HG03095 (cell line): ENCODE measurements around the gene ITGA2.
A peak's percentile ranks its signal among the peaks of the same experiment; 100 is the strongest.
"Not testable (repeated sequence)": the region's sequence is repeated elsewhere in the genome, so short reads cannot be mapped to it uniquely, and the experiment has no call there.

Experiments used
- ATAC-seq: cut with Tn5 transposase; IDR thresholded peaks from one replicate; pipeline ENCODE4 v1.9.1; 2021; ENCODE audit warnings: moderate library complexity; ENCODE audit not compliant: unreplicated experiment

Gene ITGA2

DNA sequence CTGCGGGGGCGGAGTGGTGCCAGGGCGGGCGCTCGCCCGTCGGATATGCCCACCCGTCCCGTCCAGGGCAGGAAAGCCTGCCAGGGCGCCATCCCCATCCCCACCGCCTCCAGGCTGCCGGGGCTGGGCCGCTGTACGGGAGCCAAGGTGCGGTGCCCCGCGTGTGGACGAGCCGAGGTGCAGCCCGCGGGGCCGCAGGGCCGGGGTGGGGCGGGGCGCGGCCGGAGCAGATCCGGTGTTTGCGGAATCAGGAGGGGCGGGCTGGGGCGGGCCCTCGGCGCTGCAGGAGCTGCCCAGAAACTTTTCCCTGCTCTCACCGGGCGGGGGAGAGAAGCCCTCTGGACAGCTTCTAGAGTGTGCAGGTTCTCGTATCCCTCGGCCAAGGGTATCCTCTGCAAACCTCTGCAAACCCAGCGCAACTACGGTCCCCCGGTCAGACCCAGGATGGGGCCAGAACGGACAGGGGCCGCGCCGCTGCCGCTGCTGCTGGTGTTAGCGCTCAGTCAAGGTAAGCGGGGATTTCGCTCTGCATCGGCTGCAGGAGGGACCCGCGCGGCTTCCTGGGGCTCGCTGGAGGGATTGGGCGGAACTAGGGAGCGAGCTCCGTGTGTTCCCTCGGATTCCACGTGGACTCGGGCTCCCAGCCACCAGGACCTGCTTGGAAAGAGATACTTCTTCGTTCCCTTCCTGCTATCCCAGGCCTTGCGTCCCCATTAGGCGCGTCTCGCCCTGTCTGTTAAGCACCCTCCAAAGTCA is at the start of gene ITGA2:
Gene ITGA2 (plus strand): TSS at position 328 of the 756 bp plus-strand sequence. CDS start 117 bp downstream, at position 445.
- peak; percentile 50 for ATAC-seq

DNA sequence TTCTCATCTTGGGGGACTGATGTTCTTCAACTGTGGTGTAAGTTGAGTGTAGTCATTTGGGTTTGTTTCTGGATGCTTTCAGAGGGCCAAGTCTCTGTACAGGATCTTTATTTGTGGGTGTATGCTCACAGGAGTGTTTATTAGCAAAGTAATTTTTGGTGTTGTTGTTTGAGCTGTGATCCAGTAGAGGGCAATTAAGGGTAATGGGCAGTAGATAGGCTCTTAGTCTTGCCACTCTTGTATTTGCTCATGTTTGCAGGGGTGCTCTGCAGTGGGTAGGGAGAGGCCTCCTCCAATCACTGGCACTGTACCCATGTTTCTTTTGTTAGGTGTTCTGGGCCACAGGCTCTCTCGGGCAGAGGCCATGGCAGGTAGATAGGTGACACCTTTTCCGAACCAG is 45.9 kb upstream of the ITGA2 start:
- ATAC-seq: no peak

DNA sequence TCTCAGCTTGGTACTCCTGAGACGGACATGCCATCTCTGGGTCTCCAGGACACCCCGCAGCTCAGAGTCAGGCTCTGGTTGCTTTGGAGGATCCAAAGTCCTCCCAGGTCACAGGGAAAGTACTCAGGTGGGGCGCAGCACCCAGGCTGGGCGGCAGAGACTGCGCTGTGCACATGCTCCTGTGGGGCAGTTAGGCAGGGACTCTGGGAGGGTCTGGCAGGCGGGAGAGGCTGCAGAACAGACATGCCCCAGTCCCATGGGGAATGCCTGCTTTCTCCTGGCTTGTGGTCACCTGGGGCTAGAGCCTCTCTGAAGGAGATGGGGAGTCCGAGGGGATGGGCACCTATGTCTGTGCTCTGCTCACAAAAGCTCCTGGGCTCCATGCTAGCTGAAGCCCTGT is 45.3 kb upstream of the ITGA2 start:
- ATAC-seq: no peak

DNA sequence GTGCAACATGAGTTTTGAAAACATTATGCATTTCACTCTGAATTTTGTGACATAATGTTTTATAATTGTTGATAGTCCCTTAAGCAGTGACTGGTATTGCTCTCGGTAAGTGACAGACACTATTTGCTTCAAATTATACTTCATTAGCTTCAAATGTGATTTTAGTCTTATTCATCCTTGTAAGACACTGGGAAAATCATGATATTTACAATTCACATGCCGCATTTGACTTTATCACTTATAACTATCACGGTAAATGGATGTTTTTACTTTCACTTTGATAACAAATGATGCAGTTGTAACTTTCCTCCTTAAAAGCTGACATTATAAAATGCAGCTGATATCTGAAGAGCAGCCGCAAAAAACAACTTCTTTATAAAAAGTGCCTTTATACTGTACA is 44.1 kb upstream of the ITGA2 start:
- no peak for ATAC-seq

DNA sequence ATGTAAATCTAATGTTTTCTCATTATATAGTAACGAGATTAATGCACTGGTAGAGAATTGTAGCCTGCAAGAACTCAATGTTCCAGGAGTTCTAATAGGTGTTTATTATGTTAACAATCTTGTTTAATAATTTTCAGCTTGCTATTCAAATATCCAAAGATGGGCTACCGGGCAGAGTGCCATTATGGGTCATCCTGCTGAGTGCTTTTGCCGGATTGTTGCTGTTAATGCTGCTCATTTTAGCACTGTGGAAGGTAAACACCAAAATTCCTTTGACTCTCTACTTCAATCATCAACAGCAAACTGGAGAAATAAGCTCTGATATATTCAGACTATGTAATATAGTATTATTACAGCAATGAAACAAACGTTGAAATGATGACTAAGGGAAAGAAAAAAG is 41.9 kb upstream of the ITGA2 start:
- ATAC-seq: no peak

DNA sequence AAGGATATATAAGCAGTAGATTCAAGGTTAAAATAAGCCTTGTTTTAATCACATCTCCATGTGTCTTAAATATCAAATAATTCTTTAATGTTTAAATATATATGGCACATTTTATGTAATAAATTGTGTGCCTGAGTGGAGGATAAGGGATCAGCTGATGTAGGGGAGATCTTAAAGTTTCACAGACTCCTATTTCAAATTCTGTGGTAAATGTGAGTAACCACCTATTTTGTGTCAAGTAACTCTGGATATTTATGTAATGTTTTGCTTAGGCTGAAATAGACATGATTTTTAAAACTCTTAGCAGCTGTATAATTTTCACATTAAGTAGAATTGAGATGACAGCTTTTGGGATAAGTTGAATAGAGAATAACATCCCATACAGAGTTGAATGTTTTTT is 41.3 kb upstream of the ITGA2 start:
- no peak for ATAC-seq

DNA sequence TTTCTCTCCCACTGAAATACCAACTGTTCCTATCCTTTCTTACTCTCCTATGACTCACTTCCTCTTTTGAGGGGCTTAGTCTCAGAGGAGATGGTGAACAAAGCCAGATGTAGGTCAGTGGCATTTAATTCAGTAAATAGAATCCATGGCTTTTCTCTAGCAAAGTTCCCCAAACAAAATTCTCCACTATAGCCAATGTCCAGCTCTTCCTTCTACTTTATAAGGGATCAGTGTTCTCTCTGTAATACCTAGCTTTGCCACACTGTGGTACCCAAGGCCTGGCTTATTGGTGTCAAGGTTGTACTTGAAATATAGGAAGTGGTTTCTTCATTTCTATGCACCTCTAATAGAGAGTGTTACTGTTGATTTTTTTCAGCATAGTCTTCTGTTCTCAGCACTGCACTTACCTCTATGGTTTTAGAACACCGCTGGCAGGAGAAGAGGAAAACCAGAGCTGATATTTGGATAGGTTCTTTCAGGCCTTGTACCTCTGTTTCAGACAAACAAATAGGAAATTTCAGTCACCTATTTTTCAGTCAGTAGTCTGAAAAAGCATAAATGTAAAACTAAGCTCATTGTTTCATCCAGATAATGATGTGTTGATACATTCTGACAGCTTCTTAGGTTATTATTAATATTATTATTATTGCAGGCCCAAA is 40.6 kb upstream of the ITGA2 start:
- ATAC-seq: peak; percentile 100

DNA sequence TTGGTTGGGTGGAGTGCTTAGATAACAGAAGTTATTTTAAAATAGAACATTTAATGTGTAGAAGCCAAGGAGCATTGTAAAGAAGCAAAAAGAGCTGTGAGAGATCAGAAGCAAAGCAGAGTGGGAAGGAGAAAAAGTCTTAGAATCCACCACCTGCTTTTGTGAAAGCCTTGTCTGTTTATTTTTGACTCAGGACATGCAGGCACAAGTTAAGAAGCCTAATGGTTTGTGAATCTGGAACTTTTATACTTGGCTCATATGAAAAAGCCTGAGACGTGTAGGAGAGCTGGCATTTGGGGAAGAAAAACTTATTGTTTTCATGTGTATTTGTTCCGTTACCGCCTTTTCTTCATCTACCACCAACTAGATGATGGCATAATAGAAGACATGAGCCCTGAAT is 38.5 kb upstream of the ITGA2 start:
- ATAC-seq: no peak

DNA sequence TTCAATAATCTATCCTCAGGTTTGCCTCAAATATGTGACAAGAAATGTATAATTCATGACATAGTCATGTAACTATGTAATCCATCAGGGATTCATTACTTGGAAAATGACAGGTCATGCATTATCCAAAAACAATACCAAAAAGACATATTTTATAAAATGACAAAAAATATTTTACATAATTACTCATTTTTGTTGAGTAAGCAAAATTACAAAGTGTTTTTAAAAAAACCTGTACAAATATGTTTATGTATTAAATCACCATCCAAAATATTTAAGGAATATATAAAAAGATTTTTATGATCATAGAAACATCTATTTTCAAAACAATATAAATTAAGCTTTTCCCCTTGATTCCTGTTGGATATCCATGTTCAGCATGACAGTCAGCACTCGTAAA is 36.7 kb upstream of the ITGA2 start:
- ATAC-seq: no peak

DNA sequence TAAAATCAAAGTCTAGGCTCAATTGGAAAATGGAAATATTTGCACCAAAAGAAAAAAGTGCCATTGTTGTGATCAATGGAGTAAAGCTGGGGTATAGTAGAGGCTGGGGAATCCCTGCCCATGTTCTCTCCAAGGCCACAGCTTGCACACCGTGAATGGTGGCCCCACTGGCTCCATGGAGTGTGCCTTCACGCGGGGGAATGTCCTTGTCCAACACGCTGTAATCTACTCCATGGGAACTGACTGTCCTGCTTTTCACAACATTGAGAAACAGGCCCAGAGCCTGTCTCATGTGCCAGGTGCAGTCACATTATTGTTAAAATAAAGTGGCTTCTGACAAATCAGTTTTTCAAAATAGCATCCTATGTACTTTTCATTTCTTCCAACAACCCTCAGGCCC is 33.1 kb upstream of the ITGA2 start:
- ATAC-seq: no peak

DNA sequence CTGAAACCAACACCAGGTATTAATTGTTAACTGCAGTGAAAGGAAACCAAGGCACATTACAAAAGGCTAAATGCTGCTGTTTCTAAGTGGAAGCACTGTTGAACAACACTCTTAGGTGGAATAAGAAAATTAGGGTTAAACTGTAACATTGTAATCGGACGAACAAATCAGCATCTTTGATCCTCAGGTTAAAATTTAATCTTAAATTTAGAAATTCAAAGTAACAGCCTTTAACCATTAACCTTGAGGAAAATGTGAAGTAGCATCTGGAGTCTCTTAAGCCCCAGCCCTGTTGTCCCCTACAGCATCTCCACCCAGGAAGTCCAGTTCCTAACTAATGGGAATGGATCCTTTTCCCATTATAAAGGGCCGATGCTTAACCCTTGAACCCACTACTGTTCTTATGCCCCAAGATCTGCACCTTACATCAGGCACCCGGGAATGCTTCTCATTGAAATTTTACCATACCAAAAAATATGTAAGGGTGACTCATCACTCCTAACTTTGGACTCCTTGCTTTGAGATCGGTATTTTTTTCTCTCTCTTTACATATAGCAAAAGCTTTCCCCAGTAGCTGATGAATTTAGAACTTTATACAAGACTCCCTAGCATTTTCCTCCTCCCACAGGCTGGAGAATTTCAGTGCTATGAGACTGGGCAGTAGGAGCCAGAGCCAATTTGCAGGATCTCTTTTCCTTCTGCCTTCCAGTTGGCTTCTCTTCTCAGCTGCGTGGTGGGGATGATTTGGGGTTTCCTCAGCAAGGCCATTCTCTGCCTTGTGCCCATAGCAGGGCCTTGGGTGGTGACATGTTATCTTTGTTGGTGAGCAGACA is 32.0 kb upstream of the ITGA2 start:
- no peak for ATAC-seq

DNA sequence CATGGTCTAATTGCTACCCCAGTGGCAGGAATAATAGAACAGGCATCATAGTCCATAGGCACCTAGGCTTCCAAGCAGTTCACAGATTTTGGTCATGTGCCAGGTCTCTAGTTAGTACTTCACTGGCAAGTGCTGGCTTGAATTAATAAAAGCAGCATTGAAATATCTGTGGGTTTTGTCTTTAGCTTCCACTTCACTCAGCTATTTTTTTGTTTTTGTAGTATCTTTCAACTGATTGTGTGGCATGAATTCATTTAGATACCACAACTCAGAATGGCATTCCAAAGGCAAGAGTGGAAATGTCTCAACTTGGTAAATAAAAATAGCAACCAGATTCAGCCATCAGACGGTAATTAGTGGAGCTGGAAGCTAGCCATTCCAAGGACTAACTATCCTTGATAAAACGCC is 27.9 kb upstream of the ITGA2 start:
- ATAC-seq: no peak

DNA sequence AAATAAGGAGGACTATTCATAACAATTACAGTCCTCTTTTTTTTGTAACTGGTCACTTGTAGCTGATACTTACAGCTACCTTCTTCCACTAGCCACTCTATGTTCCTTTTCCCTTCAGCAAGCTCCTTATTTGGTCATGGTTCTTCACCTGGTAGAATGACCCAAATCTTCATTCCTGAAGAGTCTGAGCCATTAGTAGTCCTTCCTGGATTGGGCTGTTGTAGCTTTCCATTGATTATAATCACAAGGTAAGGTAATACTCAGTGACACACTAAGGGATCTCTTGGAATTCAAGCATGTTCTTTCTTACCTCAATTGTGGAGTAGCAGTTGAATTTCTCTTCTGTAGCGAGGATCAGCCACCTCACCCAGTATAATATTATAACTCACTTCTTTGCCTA is 25.5 kb upstream of the ITGA2 start:
- ATAC-seq: no peak

DNA sequence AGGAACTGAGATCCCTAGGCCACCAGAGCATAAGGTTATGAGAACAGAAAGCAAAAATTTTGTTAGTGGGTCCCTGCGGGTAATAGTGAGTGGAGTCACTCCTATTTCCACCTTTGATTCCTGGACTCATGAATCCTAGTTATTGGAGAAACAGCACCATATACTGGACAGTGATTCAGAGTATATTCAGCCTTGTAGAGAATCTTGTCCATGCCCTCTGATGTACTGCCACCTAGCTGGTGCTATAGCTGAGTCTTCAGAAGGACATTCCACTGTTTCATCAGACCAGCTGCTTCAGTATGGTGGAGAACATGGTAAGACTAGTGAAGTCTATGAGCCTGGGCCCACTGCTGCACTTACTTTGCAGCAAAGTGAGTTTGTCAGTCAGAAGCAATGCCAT is 25.0 kb upstream of the ITGA2 start:
- ATAC-seq: no peak

DNA sequence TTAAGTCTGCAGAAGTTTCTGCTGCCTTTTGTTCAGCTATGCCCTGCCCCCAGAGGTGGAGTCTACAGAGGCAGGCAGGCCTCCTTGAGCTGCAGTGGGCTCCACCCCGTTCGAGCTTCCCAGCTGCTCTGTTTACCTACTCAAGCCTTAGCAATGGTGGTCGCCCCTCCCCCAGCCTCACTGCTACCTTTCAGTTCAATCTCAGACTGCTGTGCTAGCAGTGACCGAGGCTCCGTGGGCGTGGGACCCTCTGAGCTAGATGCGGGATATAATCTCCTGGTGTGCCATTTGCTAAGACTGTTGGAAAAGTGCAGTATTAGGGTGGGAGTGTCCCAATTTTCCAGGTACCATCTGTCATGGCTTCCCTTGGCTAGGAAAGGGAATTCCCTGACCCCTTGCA is 13.0 kb upstream of the ITGA2 start:
- not testable (repeated sequence) for ATAC-seq

DNA sequence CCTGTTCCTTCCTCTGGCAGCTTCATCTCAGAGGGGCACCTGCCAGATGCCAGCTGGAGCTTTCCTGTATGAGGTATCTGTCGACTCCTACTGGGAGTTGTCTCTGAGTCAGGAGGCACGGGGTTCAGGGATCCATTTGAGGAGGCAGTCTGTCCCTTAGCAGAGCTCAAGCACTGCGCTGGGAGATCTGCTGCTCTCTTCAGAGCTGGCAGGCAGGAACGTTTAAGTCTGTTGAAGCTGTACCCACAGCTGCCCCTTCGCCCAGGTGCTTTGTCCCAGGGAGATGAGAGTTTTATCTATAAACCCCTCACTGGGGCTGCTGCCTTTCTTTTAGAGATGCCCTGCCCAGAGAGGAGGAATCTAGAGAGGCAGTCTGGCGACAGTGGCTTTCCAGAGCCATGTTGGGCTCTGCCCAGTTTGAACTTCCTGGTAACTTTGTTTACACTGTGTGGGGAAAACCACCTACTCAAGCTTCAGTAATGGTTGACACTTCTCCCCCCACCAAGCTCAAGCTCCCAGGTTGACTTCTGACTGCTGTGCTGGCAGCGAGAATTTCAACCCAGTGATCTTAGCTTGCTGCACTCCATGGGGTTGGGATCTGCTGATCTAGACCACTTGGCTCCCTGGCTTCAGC is 11.8 kb upstream of the ITGA2 start:
- ATAC-seq: no peak

DNA sequence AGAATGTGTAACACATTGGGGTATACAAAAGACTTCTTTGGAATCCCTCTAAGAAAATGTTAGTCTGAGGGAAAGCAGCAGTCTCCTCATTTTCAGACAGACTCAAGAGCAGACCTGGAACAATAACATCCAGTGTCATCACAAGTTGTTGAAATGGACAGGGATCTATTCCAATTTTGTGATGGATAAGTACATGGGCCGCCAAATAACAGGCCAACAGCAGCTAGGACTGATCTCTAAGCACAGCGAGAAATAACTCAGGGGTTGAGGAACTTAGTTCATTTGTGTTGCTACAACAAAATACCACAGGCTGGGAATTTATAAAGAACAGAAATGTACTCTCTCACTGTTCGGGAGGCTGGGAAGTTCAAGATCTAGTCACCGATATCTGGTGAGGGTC is 7.6 kb upstream of the ITGA2 start:
- ATAC-seq: no peak

DNA sequence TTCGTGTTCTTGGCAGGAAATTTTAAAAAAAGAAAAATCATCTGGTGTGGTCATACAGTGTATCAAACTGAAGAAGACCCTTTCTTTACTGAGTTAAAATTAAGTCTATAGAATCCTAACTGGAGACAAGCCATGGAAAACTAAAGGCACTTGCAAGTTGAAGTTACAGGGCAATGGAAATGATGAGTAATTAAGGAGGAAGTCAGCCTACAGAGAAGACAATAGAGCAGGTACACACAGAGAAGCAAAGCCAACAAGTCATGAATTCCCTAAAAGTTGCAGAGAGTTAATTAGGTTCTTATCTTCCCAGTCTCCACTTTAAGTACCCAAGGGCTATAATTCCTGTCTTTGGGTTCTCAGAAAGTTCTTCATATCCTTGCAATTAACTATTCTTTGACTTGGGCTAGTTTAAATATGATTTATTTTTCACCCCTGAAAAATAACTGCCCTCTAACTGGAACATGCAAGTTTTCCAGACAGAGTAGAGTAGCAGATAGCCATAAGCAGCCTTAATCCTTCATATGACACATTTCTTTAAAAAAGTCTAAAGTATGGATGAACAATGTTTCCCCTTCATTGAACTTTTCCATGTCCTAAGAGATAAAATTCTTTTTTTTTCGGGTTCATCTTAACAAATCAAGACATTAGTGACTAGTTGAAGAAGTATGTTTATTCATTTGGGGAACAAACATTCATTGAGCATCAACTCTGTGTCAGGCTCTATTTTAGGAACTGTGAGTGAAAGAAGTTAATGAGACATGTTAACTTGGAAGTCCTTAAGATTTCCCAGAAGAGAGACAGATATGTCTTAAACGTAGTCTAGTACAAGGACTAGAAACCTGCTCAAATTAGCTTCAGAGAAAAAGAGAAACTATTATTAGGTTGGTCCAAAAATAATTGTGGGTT is 5.2 kb upstream of the ITGA2 start:
- ATAC-seq: no peak

DNA sequence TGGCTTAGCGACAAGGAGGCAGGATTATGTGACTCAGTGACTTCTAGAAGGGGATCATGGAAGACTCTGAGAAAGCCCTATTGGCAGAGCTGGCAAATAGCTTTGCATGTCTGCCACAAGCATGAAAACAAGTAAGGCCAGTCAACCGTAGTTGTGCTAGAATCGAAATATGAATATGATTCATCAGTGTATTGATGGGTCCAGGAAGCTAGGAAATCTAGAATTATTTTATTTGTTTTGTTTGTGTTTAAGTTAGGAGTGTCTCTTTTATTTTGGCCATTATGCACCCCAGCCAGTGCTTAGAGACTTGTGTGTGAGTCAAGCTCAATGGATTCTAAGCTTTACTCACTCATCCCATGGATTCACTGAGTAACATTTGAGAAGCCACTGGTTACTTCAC is 3.8 kb upstream of the ITGA2 start:
- ATAC-seq: no peak

DNA sequence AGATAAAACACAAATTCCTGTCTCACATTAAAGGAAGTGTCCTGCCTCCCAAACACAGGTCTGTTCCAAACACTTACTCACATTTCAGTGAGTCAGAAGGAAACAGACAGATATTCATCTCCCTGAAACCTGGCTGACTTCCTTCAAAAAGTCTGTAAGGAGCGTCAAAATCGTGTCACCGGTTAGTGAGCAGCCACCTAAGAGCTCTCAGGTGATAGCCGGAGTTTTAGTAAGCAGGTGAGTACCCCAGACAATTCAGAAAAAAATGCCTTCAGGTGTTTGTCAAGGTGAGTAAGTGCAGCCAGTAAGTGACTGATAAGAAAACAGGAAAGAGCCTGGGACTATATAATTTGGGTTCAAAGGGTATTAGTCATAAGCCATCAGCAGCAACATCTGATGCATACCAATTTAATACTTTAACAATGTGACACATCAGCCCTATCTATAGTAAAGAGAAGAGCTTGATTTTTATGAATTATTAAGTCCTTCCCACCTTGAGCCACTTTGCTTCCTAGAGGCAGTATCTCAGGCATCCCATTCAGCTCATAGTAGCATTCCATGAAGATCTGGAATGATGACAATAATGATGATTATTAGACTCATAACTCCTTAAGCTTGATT is 1.3 kb upstream of the ITGA2 start:
- no peak for ATAC-seq
